Lower leg skin (tissue), 3 donors: Measurements from ENCODE around the gene YKT6.

Source experiments
- CTCF ChIP-seq, 3 donors: fragments of 450-650 bp; IDR thresholded peaks; one replicate each; pipeline ENCODE4 v1.5.1; 2016; ENCODE audit warnings: antibody characterized with exemption in 3 of 3, mild to moderate bottlenecking in 3 of 3, moderate library complexity in 2 of 3
- POLR2A ChIP-seq, 2 donors: fragments of 450-650 bp; IDR thresholded peaks; one replicate each; pipeline ENCODE4 v1.6.1; 2016 to 2017; ENCODE audit warnings: antibody characterized with exemption in 2 of 2, mild to moderate bottlenecking in 1 of 2, moderate library complexity in 1 of 2

- TF ChIP-seq CTCF (IDR thresholded peaks at IDR 0.05) (no peak), POLR2A (IDR thresholded peaks at IDR 0.05) (no peak)
Observed at GRCh38 chr7:44225566-44226395, 25.0 kb downstream of the YKT6 start.
